OCI-LY1 (cell line): ENCODE results near the gene HACD3.

Experiments used
- H2AFZ ChIP-seq: fragments of 200-600 bp; sonication (generic), shearing (Covaris generic); 2 replicates; pipeline ENCODE4 v1.6.0; 2014; ENCODE audit warnings: antibody characterized with exemption, mild to moderate bottlenecking, low read length
- H3F3A ChIP-seq: fragments of 200-600 bp; sonication (generic), shearing (Covaris generic); 2 replicates; pipeline ENCODE4 v1.6.0; 2014; ENCODE audit warnings: mild to moderate bottlenecking, antibody characterized with exemption, low read length, moderate library complexity; ENCODE audit not compliant: insufficient read depth
- H3K27ac ChIP-seq: fragments of 200-600 bp; sonication (generic); 2 replicates; pipeline ENCODE4 v1.5.1; 2014; ENCODE audit warnings: low read length, mixed run types, mild to moderate bottlenecking, low read depth; ENCODE audit not compliant: poor library complexity, severe bottlenecking
- H3K27me3 ChIP-seq: fragments of 200-600 bp; sonication (generic); 2 replicates; pipeline ENCODE4 v1.6.0; 2014; ENCODE audit warnings: antibody characterized with exemption, mild to moderate bottlenecking, low read length, moderate library complexity; ENCODE audit not compliant: insufficient read depth
- H3K36me3 ChIP-seq: fragments of 200-600 bp; sonication (generic); 2 replicates; pipeline ENCODE4 v1.6.1; 2014; ENCODE audit warnings: mild to moderate bottlenecking, antibody characterized with exemption, low read length, moderate library complexity, mixed read lengths; ENCODE audit not compliant: insufficient read depth
- H3K4me1 ChIP-seq: fragments of 200-600 bp; sonication (generic); 2 replicates; pipeline ENCODE4 v1.5.1; 2014; ENCODE audit warnings: mild to moderate bottlenecking, low read length, moderate library complexity; ENCODE audit not compliant: insufficient read depth, severe bottlenecking
- H3K4me2 ChIP-seq: fragments of 200-600 bp; sonication (generic), shearing (Covaris generic); 2 replicates; pipeline ENCODE4 v1.6.1; 2014; ENCODE audit warnings: low read length
- H3K4me3 ChIP-seq: fragments of 200-600 bp; sonication (generic); 2 replicates; pipeline ENCODE4 v1.5.1; 2014; ENCODE audit warnings: low read length, low read depth, mild to moderate bottlenecking, mixed read lengths; ENCODE audit not compliant: poor library complexity, severe bottlenecking
- H3K79me2 ChIP-seq: fragments of 200-600 bp; shearing (Covaris generic); 2 replicates; pipeline ENCODE4 v1.6.1; 2016; ENCODE audit warnings: mixed run types, low read length, mixed read lengths; ENCODE audit not compliant: insufficient read depth
- H3K9ac ChIP-seq: fragments of 200-600 bp; sonication (generic), shearing (Covaris generic); 2 replicates; pipeline ENCODE4 v1.6.1; 2014; ENCODE audit warnings: mild to moderate bottlenecking, low read length, mixed read lengths
- H3K9me2 ChIP-seq: fragments of 200-600 bp; sonication (generic), shearing (Covaris generic); 2 replicates; pipeline ENCODE4 v1.6.1; 2014; ENCODE audit warnings: low read depth, mild to moderate bottlenecking, low read length, mixed read lengths
- H3K9me3 ChIP-seq: fragments of 200-600 bp; shearing (Covaris generic); 2 replicates; pipeline ENCODE4 v1.6.1; 2014; ENCODE audit warnings: low read length, mixed read lengths
- H4K20me1 ChIP-seq: fragments of 200-600 bp; sonication (generic), shearing (Covaris generic); 2 replicates; pipeline ENCODE4 v1.6.0; 2016; ENCODE audit warnings: mild to moderate bottlenecking, low read length; ENCODE audit not compliant: insufficient read depth
- EZH2 ChIP-seq: fragments of 200-600 bp; sonication (generic), shearing (Covaris generic); IDR thresholded peaks from 2 replicates; pipeline ENCODE4 v1.8.0; 2017; ENCODE audit warnings: borderline replicate concordance, mixed run types, mild to moderate bottlenecking, antibody characterized with exemption, low read length, moderate library complexity, mixed read lengths
- TF ChIP-seq, protein P1 (sequence below): fragments of 200-600 bp; sonication (generic), shearing (Covaris generic); IDR thresholded peaks from 2 replicates; pipeline ENCODE4 v1.5.1; 2017; ENCODE audit warnings: mild to moderate bottlenecking, antibody characterized with exemption, low read length, moderate library complexity, mixed read lengths

The HACD3 gene

DNA sequence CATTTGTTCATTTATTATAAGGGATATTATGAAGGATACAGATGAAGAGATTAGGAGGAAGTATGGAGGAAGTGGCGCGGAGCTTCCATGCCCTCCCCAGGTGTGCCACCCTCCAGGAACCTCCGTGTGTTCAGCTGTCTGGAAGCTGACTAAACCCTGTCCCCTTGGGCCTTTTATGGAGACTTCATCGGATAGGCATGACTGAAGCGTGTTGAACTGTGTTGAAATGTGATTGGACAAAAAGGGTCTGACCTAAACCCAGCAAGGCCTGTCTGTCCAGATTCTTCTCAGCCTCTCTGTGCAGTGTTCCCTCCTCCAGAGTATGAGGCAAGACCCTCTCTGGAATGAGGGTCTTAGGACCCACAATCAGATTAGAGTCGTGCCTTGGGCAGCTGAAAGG, 31.7 kb downstream of the HACD3 start:
- Histone ChIP-seq H3K36me3 (peaks cover 100% of the 10 kb centered on the region), H3K4me3 (no peak overlapping the region), H3K27me3 (no peaks in the 10 kb centered on the region), H3K27ac (no peak overlapping the region), H3K4me1 (no peaks in the 10 kb centered on the region), H2AFZ (no peak overlapping the region), H3K9me3 (peaks cover 15% of the 10 kb centered on the region), H3F3A (no peaks in the 10 kb centered on the region; the same call in 1 of the 2 replicates), H3K9ac (no peak overlapping the region), H4K20me1 (no peaks in the 10 kb centered on the region), H3K79me2 (no peaks in the 10 kb centered on the region), H3K9me2 (no peaks in the 10 kb centered on the region), H3K4me2 (no peak overlapping the region)
- TF ChIP-seq EZH2, result no peak
- TF ChIP-seq, protein P1, sequence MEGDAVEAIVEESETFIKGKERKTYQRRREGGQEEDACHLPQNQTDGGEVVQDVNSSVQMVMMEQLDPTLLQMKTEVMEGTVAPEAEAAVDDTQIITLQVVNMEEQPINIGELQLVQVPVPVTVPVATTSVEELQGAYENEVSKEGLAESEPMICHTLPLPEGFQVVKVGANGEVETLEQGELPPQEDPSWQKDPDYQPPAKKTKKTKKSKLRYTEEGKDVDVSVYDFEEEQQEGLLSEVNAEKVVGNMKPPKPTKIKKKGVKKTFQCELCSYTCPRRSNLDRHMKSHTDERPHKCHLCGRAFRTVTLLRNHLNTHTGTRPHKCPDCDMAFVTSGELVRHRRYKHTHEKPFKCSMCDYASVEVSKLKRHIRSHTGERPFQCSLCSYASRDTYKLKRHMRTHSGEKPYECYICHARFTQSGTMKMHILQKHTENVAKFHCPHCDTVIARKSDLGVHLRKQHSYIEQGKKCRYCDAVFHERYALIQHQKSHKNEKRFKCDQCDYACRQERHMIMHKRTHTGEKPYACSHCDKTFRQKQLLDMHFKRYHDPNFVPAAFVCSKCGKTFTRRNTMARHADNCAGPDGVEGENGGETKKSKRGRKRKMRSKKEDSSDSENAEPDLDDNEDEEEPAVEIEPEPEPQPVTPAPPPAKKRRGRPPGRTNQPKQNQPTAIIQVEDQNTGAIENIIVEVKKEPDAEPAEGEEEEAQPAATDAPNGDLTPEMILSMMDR, result no peak

DNA sequence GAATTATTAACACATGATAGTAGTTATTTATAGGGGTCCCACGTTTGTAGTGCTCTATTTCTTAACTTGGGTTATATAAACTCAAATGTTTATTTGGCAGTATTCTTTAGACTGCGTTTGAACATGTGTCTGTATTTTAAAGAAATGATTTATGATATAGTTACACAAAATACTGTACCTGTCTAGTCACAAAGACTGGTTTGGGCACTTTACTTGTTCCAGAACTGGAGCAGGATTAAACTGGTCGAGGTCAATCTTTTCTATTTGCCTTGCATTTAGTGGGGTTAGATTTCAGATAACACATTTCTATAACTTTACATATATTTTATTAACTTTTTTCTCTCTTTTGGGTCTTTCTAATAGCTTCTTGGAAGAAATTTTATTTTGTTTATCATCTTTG, 39.5 kb downstream of the HACD3 start:
- H3K79me2 ChIP-seq, result no peaks in the 10 kb centered on the region
- H3K36me3 ChIP-seq, result peaks cover 87% of the 10 kb centered on the region
- H2AFZ ChIP-seq, result no peak overlapping the region
- H3K9me2 ChIP-seq, result no peaks in the 10 kb centered on the region
- no peaks in the 10 kb centered on the region for H3K4me1 ChIP-seq
- H3K9ac ChIP-seq, result no peak overlapping the region
- no peaks in the 10 kb centered on the region for H3K27me3 ChIP-seq
- TF ChIP-seq, protein P1, result no peak
- TF ChIP-seq EZH2, result no peak
- peaks cover 10% of the 10 kb centered on the region; the same call in 1 of the 2 replicates for H3K9me3 ChIP-seq
- no peak overlapping the region for H3K4me3 ChIP-seq
- H4K20me1 ChIP-seq, result no peaks in the 10 kb centered on the region
- H3K27ac ChIP-seq, result no peak overlapping the region
- H3K4me2 ChIP-seq, result no peak overlapping the region
- no peaks in the 10 kb centered on the region for H3F3A ChIP-seq

DNA sequence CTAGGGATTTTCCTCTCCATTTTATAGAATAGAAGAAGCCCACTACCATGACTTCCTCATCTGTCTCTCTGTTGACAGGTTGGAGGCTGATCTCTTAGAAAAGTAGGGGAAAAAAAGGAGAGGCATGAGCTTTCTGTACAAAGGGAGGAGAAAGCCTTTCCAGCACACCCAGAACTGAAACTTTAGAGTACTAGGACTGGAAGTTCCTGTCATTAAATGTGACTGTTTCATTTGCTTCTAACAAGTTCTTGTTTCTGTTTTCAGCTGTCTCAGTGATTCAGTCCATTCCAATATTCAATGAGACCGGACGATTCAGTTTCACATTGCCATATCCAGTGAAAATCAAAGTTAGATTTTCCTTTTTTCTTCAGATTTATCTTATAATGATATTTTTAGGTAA, 41.7 kb downstream of the HACD3 start:
- Histone ChIP-seq H3K9ac (no peak overlapping the region), H3K9me2 (no peaks in the 10 kb centered on the region), H2AFZ (no peak overlapping the region), H3K4me3 (no peak overlapping the region), H3K27me3 (no peaks in the 10 kb centered on the region), H4K20me1 (no peaks in the 10 kb centered on the region), H3K36me3 (peaks cover 86% of the 10 kb centered on the region), H3K9me3 (no peaks in the 10 kb centered on the region), H3K27ac (no peak overlapping the region), H3K4me2 (no peak overlapping the region), H3F3A (no peaks in the 10 kb centered on the region), H3K79me2 (no peaks in the 10 kb centered on the region), H3K4me1 (no peaks in the 10 kb centered on the region)
- TF ChIP-seq, protein P1, result no peak
- no peak for TF ChIP-seq EZH2
